Skeletal muscle tissue (tissue), 4 donors: ENCODE measurements around the gene TSHR. TPM values are rescaled to one million over a fixed set of nuclear protein-coding genes. Genes with fewer than 3 reads are reported as not detected.
"Not testable (repeated sequence)": the region's sequence is repeated elsewhere in the genome, so short reads cannot be mapped to it uniquely, and the experiment has no call there.

ENCODE experiments used
- H3K27ac ChIP-seq: one replicate; pipeline ENCODE4 v1.7.0; 2013; ENCODE audit warnings: mild to moderate bottlenecking, low read depth, low read length, inconsistent platforms
- H3K27me3 ChIP-seq, 3 donors: one replicate each; pipeline ENCODE4 v1.7.0; 2013; ENCODE audit warnings: low read length in 3 of 3; ENCODE audit not compliant: control insufficient read depth in 3 of 3, insufficient read depth in 3 of 3
- H3K36me3 ChIP-seq, 3 donors: one replicate each; pipeline ENCODE4 v1.7.0; 2013; ENCODE audit warnings: low read length in 3 of 3; ENCODE audit not compliant: control insufficient read depth in 3 of 3, insufficient read depth in 3 of 3
- H3K4me1 ChIP-seq, 3 donors: one replicate each; pipeline ENCODE4 v1.7.0; 2013; ENCODE audit warnings: low read length in 3 of 3, mild to moderate bottlenecking in 3 of 3; ENCODE audit not compliant: control insufficient read depth in 3 of 3, insufficient read depth in 3 of 3
- H3K4me3 ChIP-seq, 3 donors: one replicate each; pipeline ENCODE4 v1.7.0; 2013; ENCODE audit warnings: low read length in 3 of 3
- H3K9ac ChIP-seq, 3 donors: one replicate each; pipeline ENCODE4 v1.7.0; 2013; ENCODE audit warnings: low read length in 3 of 3, mild to moderate bottlenecking in 3 of 3, moderate library complexity in 2 of 3, low read depth in 1 of 3
- H3K9me3 ChIP-seq, 3 donors: one replicate each; pipeline ENCODE4 v1.7.0; 2013; ENCODE audit warnings: low read length in 3 of 3; ENCODE audit not compliant: control insufficient read depth in 3 of 3
- total RNA-seq: library from RNA; depleted of rRNA; stranded (reverse); fragments of >200 nt; gene quantifications from one replicate; pipeline ENCODE4 v1.2.3, GENCODE V29; 2014
- donor health status: Osteomylitis.

The TSHR gene
- total RNA-seq, 1 donor from 2014 or later: under 0.01 TPM

DNA sequence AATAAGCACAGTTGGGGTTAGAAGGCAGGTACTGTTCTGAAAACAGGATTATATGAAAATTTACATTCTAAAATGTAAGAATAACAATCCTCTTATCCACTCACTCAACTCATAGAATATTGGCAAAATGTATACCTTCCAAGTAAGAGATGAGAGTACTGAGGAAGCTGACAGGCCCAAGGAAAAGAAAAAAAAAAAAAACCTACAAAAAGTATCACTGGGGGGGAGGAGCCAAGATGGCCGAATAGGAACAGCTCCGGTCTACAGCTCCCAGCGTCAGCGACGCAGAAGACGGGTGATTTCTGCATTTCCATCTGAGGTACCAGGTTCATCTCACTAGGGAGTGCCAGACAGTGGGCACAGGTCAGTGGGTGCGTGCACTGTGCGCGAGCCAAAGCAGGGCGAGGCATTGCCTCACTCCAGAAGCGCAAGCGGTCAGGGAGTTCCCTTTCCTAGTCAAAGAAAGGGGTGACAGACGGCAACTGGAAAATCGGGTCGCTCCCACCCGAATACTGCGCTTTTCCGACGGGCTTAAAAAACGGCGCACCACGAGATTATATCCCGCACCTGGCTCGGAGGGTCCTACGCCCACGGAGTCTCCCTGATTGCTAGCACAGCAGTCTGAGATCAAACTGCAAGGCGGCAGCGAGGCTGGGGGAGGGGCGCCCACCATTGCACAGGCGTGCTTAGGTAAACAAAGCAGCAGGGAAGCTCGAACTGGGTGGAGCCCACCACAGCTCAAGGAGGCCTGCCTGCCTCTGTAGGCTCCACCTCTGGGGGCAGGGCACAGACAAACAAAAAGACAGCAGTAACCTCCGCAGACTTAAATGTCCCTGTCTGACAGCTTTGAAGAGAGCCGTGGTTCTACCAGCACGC, 158.8 kb downstream of the TSHR start:
- H3K9me3 ChIP-seq, H3K36me3 ChIP-seq, H3K9ac ChIP-seq, H3K27ac ChIP-seq, H3K27me3 ChIP-seq, H3K4me3 ChIP-seq, H3K4me1 ChIP-seq: not testable (repeated sequence)

DNA sequence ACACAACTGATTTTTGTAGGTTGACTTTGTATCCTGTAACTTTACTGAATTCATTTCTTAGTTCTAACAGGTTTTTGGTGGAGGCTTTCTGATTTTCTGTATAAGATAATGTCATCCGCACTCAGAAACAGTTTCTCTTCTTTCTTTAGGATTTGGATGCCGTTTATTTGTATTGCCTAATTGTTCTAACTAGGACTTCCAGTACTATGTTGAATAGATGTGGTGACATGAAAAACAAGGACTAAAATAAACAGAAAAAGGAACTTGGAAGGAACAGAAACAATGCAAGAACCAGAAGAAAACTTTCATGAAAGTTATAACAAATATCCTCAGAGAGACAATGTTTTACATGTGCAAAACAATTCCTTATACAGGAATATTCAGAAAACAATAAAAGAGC, 165.1 kb downstream of the TSHR start:
- Histone ChIP-seq H3K9me3 (no peaks in the 10 kb centered on the region), H3K27me3 (no peaks in the 10 kb centered on the region), H3K27ac (no peak overlapping the region), H3K4me1 (no peaks in the 10 kb centered on the region), H3K9ac (no peak overlapping the region), H3K4me3 (no peak overlapping the region), H3K36me3 (no peaks in the 10 kb centered on the region)

DNA sequence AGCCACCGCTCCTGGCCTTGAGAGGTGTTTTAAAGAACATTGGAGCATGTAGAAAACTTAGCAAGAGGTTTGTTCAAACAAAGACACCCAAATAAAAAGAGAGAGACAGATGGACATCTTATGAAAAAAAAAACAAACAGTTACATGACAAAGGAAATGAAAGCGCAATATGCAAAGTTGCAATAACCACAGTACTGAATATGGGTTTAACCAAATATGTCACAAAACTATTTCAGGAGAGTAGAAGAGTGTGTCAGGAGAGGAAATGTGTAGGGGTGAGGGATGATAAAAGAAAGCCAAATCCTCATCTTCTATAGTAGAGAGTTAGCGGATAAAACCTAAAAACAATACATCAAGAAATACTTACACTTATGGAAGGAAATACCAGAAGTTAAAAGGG, 166.9 kb downstream of the TSHR start:
- no peaks in the 10 kb centered on the region for H3K27me3 ChIP-seq

DNA sequence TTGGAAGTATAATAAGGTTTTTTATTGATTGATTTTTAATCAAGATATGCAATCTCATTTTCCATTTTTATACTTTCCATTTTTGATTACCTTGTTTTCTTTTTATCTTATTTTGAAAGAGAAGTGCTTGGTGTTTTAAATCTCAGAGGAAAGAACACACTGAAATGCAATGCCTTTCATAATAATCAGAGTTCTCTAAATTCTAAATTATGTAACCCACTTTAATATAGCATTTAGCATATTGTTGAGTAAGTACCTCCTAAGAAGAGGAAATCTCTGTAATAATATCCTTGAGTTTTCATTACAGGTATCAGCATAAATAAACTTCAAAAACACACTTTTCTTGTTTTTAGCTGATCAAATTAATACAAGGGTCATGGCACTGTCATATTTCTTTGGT, 168.4 kb downstream of the TSHR start:
- Histone ChIP-seq H3K27ac (no peak overlapping the region), H3K9ac (no peak overlapping the region), H3K4me3 (no peak overlapping the region), H3K9me3 (no peaks in the 10 kb centered on the region), H3K27me3 (no peaks in the 10 kb centered on the region), H3K36me3 (no peaks in the 10 kb centered on the region), H3K4me1 (no peaks in the 10 kb centered on the region)

More for the DNA sequence above, 166.9 kb downstream of the TSHR start:
- Histone ChIP-seq H3K9ac (no peak overlapping the region), H3K4me1 (no peaks in the 10 kb centered on the region), H3K9me3 (no peaks in the 10 kb centered on the region), H3K36me3 (no peaks in the 10 kb centered on the region), H3K27ac (no peak overlapping the region), H3K4me3 (no peak overlapping the region)

DNA sequence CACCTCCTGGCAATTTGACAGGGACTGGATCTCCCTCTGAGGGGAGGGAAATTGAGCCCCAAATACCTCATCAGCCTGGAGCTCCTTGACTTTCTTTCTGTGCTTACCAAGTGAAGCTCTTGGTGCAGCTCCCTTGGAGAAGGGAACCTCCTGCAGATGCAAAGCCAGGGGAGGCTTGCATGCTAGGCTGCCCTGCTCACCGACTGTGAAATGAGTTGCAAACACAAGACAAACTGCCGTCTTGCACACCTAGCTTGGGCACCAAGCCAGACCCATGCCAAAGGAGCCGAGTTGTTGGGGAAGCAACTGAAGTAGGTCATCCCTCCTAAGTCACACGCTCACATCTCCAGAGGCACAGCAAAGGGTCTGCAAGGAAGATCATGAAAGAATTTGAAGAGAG, 170.1 kb downstream of the TSHR start:
- Histone ChIP-seq H3K27me3 (no peaks in the 10 kb centered on the region), H3K27ac (no peak overlapping the region), H3K36me3 (no peaks in the 10 kb centered on the region), H3K4me3 (no peak overlapping the region), H3K9ac (no peak overlapping the region), H3K4me1 (no peaks in the 10 kb centered on the region), H3K9me3 (no peaks in the 10 kb centered on the region)

DNA sequence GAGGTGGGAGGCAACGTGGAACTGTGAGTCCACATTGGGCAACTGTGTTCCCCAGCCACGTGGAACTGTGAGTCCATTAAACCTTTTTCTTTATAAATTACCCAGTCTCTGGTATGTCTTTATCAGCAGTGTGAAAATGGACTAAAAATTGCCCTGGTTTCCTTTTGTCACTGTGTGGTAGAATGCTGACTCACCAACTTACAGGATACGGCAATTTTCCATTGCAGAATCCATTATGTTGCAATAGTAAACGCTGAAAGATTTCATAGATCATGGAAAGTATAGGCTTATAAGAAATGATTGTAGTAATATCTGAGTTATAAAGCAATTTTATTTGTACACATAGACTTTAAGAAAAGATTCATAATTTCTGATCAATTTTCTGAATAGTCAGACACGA, 172.4 kb downstream of the TSHR start:
- Histone ChIP-seq H3K36me3 (no peaks in the 10 kb centered on the region), H3K9me3 (no peaks in the 10 kb centered on the region), H3K4me1 (no peaks in the 10 kb centered on the region), H3K27ac (no peak overlapping the region), H3K9ac (no peak overlapping the region), H3K4me3 (no peak overlapping the region), H3K27me3 (no peaks in the 10 kb centered on the region)

DNA sequence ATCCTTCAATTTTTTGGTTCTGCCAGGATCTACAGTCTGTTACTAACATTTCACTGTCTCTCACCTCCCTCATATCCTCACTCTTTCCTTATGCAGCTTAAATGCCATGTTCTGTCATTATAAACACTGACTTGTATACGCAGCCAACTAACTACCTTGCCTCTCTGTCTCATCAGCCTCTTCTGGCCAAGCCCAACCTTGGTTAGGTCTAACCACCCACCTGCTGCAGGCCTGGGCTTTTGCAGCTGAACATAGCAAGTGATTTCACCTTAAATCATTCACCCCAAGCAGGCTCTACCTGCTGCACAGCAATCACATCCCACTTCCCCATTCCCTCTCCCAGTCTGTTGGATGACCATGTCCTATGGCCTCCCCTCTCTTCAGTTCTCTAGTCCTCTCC, 173.8 kb downstream of the TSHR start:
- H3K36me3 ChIP-seq: no peaks in the 10 kb centered on the region
- H3K27me3 ChIP-seq: no peaks in the 10 kb centered on the region
- H3K4me1 ChIP-seq: no peaks in the 10 kb centered on the region
- no peaks in the 10 kb centered on the region for H3K9me3 ChIP-seq
- no peak overlapping the region for H3K4me3 ChIP-seq
- H3K27ac ChIP-seq: no peak overlapping the region
- no peak overlapping the region for H3K9ac ChIP-seq

DNA sequence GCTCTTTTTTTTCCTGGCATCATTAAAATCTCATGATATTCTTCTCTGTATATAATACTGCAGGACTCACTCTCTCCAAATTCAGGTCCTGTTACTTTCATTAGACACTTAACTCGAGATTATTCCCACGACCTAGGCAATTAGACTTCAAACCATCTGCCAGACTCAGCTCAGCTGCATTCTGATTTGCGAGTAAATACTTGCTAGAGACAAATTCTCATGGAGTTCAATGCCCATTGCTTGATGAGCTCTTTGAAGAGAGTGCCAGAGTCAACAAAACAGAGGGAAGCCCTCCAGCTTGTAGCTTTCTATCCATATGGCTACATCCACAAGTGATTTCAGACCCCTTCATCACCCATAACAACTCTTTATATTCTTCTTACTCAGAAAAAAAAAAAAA, 177.0 kb downstream of the TSHR start:
- H3K9ac ChIP-seq: no peak overlapping the region
- no peaks in the 10 kb centered on the region for H3K4me1 ChIP-seq
- H3K9me3 ChIP-seq: no peaks in the 10 kb centered on the region
- no peak overlapping the region for H3K27ac ChIP-seq
- no peaks in the 10 kb centered on the region for H3K36me3 ChIP-seq
- H3K27me3 ChIP-seq: no peaks in the 10 kb centered on the region
- H3K4me3 ChIP-seq: no peak overlapping the region

DNA sequence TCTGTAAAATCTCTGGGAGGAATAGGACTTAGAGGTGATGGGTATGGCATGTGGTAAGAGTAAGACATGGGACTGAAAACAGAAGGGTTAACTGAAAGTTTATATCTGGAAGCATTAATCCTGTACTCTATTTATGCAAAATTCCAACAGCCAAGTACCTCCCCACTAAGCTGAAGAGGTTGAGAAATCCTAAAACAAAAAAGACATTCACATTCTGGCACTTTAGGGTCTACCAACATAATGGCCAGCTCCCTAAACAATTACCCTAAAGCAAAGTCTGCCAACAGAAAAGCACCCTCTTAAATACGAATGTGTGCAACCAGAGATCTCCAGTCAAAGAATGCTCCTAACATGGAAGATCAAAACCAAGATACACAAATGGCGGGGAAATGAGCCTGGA, 178.0 kb downstream of the TSHR start:
- Histone ChIP-seq H3K36me3 (no peaks in the 10 kb centered on the region), H3K27me3 (no peaks in the 10 kb centered on the region), H3K27ac (no peak overlapping the region), H3K9ac (no peak overlapping the region), H3K9me3 (no peaks in the 10 kb centered on the region), H3K4me3 (no peak overlapping the region), H3K4me1 (no peaks in the 10 kb centered on the region)

DNA sequence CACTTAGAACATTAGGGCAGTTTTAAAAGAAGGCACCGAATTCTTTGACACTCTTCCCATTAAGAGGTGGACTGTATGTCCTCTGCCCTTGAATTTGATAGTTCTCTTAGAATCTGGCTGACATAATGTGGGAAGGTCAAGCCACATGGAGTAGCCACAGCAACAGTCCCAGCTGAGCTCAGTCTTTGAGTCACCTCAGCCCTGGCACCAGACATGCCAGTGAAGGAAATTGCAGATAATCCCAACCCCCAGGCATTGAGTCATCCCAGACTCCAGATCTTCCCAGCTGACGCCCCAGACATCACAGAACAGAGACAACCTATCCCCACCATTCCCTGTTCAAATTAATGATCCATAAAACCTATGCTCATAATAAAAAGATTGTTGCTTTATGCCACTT, 181.9 kb downstream of the TSHR start:
- H3K27me3 ChIP-seq: no peaks in the 10 kb centered on the region
- no peaks in the 10 kb centered on the region for H3K9me3 ChIP-seq
- H3K27ac ChIP-seq: no peak overlapping the region
- no peaks in the 10 kb centered on the region for H3K4me1 ChIP-seq
- H3K9ac ChIP-seq: no peak overlapping the region
- no peaks in the 10 kb centered on the region for H3K36me3 ChIP-seq
- no peak overlapping the region for H3K4me3 ChIP-seq
